Daoy (cell line): Measurements from ENCODE around the gene NDRG2. TPM values are rescaled to one million over a fixed set of nuclear protein-coding genes. Genes with fewer than 3 reads are reported as not detected.
"Not testable (repeated sequence)": the region's sequence is repeated elsewhere in the genome, so short reads cannot be mapped to it uniquely, and the experiment has no call there.

Experiments used
- DNase-seq: peaks from one replicate; pipeline ENCODE4 v3.0.0-alpha.2; 2015; ENCODE audit warnings: low read depth
- total RNA-seq: library from RNA; depleted of rRNA; stranded (reverse); fragments of >200 nt; shearing (Covaris generic); gene quantifications from 2 replicates; pipeline ENCODE4 v1.2.3, GENCODE V29; 2014

Gene NDRG2
- total RNA-seq, 1 experiment from 2014 or later, result 6.3 TPM

DNA sequence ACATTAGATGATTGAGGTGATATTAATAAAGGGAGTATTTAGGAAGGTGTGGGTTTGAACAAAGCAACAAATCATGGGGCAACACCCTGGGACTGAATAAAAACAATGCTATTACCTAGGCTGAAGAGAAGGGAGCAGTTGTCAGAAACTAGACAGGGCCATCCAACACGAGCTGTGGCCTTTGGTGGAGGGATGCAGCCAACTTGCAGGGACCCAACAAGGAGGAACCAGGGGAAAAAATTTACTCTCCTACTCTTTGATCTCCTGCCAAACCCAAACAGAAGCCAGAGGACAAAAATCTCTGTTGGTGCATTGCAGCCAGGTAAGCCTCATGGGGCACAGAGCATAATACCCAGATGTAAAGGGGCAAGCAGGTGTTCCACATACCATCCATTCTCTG lies 13.7 kb downstream of the NDRG2 start:
- no peak for DNase-seq

DNA sequence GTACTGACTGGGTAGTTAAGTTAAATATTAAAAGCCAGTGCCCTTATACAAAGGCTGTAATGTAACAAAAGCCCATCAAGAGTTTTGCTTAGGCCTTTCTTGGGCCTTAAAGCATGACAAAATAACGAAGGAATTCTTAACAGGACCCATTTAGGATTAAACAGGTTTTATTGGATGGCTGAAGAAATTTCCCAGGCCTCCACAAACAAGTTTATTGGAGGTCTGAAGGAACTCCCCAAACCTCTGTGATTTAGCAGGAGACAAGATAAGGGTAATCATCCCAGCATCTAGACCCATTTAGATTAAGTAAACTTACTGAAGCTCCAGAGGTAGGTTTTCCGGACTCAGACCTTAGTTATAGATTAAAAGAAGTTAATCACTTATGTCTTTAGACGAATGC lies 15.1 kb downstream of the NDRG2 start:
- not testable (repeated sequence) for DNase-seq

DNA sequence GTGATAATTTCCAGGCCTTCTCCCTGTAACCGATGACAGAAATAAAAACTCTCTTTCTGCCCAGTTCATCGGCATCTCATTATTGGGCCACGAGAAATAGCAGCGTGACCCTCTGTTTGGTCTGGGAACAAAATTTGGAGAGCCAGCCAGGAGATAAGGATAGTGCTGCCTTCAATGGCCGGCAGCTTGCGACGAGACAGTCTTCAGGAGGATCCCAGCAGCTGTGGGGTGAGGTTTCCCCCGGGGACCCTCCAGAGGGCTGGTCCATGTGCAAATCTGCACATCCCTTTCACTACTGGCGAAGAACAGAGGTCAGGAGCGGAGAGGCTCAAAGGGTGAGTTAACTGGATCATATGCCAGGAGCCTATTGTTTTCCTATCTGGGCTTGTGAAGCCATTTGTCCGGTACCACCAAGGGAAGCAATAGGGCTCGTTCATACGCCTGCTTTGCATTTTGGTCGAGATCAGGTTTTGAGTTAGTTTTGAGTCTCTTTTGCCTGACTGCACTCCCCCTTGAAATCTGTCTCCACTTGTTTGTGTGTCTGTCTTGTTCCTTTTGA lies 21.0 kb downstream of the NDRG2 start:
- DNase-seq, result no peak

DNA sequence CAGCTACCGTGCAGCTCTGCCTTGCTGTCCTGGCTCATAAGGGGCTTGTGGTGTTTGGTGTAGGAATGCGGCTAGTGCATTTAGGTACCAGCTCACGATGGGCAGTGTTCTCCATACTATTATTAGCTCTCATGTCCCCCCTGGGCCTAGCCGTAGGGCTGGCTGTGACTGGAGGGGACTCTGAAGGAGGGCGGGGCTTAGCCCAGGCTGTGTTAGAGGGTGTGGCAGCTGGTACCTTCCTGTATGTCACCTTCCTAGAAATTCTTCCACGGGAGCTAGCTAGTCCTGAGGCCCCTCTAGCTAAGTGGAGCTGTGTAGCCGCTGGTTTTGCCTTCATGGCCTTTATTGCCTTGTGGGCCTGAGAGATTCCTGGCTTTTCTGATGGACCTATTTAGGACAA lies 23.6 kb downstream of the NDRG2 start:
- no peak for DNase-seq

DNA sequence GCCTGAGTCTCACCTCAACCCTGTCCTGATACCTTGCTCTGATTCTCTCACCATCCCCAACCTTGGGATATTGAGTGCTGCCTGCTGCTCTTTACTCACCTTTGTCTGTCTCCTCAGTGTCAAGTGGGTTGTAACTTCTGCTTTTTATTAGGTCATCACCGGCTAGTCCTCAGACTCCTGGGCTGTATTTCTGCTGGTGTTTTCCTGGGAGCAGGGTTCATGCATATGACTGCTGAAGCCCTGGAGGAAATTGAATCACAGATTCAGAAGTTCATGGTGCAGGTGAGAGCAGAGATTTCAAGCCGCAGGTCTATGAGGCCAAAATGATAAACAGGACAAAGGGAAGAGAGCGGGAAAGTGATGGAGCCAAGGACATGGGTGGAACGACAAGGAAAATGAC lies 25.3 kb downstream of the NDRG2 start:
- no peak for DNase-seq

DNA sequence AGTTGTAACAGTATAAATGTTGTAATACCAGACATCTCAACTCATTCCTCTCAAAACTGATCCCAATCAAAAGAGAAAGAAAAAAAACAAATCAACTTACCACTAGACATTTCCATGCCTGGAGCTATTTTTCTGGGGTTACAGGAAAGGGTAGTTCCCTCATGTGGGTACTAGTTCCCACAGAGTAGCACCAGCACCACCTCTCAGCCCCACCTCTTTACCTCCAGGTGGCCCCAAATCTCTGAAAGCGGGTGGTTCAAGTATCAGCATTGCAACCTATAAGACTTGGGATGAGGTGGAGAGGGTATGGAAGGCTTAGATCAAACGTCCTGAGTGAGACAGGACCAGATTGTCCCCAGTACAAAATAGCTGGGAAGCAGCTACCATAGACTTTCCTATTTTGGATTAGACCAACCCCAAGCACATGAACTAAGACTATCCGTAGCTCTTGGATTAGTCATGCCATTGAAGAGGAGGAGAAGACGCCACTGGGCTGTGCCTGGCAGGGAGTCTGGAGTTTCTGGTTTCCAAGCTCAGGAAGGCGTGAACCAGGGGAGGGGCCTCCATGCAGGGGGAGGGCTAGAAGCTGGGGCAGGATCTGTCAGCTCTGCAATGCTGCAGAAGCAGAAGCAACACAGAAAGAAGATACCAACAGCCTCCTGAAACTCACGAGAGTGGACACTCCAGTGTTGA lies 26.0 kb downstream of the NDRG2 start, which contains the start of gene SLC39A2:
Gene SLC39A2, plus strand, starts transcription at position 620 of the 693 bp plus-strand sequence. CDS start 154 bp downstream, outside the sequence.
- DNase-seq, result peak; percentile 69

DNA sequence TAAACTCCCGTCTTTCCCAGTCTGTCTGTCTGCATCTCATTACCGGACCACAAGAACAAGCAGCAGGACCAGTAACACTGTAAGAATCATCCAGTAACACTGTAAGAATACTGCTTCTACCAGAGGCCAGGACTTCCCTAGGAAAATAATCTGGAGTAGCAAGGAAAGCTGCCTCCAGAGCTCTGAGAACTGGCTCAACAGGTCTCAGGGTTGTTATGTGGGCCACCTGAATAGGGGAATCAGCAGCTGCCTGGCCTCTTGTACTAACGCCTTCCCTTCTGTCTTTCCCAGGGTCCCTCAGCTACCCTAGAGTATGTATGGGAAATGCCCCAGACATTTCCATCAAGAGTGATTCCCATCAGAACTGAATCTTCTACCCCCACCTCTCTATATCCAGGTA lies 26.7 kb downstream of the NDRG2 start:
- DNase-seq, result no peak

DNA sequence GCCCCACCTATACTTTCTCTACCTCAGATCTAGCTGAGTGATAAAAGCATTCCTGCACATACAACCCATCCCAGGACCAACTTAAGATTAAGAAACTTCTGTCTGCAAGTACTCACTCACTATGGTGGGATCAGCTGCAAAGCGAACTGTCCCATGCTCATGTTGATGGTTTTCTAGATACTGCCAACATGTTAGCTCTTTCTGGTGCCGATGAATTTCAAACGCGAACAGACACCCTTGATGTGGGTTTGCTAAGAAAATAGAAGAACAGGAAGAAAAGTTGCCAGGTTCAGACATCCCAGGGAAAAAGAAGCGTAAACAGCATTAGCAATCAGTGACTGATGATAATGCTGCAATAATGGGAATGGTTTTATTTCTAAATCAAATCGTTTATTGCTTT lies 27.3 kb downstream of the NDRG2 start:
- DNase-seq, result no peak

DNA sequence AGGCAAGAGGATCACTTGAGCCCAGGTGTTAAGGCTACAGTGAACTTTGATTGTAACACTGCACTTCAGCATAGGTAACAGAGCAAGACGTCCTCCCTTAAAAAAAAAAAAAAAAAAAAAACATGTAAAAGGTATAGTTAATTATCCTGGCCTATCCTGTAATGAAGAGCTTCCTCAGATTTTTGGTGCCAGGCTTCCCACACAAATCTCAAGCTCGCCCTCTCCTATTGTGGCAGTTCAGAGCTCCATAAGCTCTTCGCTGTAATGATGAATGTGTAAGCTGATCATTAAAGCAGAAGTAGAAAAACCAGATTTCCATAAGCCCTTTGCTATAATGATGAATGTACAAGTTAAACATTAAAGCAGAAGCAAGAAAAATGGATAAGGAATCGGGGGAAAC lies 27.7 kb downstream of the NDRG2 start:
- no peak for DNase-seq

DNA sequence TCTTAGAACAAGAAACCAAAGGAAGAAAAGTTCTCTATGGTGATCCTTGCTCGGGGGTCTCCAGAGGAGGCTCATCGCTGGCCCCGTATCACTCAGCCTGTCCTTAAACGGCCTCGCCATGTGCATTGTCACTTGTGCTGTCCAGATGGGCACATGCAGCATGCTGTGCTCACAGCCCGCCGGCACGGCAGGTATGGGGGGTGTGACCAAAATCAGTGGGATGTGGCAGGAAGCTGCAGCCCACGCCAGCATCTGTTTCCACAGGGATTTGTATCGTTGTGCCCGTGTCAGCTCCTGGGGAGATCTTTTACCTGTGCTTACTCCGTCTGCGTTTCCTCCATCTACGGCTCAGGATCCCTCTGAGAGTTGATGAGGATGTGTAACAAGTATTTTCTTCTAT lies 28.3 kb downstream of the NDRG2 start:
- DNase-seq, result no peak

DNA sequence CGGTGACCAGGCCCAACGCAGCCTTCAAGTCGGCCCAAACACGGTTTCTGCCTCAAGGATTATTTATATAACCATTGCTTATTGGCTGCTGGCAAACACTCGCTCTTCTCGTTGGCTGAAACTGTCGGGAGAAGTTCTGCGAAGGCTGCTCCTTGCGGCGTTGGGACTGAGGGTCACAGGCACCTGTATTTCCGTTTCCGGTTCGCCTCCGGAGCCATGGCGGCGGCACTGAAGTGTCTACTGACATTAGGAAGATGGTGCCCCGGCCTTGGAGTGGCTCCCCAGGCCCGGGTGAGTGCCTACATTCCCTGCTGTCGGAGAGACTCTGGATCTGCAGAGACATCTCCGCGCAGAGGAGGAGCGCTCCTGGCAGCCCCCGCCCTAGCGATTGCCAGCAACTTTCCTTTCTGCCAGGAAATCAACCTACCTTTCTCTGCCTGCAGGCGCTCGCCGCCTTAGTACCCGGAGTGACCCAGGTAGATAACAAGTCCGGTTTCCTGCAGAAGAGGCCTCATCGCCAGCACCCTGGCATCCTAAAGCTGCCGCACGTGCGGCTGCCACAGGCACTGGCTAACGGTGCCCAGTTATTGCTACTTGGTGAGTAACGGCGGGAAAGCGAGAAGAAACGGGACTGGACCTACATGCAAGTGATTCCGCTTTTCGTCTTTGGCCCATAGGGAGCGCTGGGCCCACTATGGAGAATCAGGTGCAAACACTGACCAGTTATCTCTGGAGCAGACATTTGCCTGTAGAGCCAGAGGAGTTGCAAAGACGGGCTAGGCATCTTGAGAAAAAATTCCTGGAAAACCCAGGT lies 34.9 kb downstream of the NDRG2 start, which contains the start of gene METTL17:
Gene METTL17, plus strand, starts transcription at position 194 of the 814 bp plus-strand sequence. Its CDS starts 23 bp downstream, at position 217.
- peak; percentile 98 for DNase-seq

DNA sequence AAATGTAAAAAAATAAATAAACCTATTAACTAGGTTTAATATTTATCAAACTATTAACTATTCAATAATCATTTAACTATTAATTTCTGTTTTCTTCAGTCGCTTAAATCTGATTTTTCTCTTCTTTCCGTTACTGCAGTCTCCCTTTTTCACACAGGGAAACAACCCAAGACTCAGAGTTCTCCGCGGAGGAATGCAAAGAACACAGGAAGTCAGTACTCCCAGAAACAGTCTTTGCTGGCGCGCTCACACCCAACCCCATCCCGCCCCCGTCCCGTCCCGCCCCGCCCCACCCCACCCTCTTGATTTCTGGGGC lies 35.4 kb downstream of the NDRG2 start:
- no peak for DNase-seq

DNA sequence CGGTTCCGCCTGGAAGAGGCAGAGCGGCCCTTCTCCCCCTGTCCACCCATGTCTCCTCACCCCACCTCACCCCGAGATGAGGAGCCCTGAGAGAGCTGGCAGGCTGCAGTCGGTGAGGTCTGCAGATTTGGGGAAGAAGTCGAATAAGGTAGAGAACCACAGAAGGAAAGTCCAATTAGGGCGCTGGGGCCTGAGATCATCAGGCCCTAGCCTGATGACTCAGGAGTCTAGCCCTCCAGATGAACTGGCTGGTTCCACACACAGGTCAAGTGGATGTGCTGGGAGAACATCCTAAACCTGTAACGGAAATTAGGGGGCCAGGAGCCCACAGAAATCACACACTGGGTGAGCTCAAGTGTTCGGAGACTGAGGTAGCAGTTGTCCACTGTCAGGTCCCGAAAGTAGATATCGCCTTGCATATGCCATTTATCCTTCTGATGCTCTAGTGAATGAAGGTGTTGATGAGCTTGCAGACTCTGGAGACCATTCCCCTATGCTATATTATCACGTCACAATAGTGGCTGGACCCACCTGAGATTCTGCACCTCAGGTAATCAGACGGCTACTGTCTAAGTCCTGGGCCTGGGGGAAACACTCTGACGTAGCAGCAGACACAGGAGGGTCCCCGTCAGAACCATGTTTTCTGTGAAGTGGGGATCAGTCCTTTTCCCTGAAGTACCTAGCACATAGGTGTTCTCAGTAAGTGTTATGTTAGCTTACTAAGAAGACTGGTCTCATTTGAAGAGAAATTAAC lies 36.0 kb downstream of the NDRG2 start:
- peak; percentile 15 for DNase-seq

DNA sequence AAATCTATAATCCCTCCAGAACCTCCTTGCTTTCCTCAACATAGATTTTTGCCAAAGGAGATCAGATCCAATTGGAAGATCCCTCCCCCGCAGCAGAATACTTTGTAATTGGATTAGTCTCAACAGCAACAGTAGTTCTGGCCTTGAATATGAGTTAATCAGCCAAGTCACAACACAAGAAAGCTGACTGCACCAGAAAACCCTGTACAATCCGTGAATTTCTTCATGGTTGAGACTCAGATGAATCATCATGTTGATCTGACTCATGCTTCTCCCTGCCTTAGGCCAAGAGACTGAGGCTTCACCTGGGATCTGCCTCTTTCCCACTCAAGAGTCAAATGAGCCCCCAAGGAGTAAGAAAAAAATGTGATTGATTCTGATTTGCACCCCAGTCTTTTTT lies 38.0 kb downstream of the NDRG2 start:
- peak; percentile 91 for DNase-seq

DNA sequence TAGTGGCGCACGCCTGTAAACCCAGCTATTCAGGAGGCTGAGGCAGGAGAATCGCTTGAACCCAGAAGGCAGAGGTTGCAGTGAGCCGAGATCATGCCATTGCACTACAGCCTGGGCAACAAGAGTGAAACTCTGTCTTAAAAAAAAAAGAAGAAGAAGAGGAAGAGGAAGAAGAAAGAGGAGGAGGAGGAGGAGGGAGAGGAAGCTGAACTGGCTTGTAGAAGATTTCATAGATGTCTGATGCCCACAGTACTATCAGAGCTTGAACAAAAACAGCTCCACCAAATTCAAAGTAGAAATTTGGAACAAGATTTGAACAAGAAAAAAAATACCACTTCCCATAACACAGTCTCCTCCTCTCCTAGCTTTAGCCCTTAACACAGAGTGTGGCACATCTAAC lies 39.2 kb downstream of the NDRG2 start:
- DNase-seq, result not testable (repeated sequence)

DNA sequence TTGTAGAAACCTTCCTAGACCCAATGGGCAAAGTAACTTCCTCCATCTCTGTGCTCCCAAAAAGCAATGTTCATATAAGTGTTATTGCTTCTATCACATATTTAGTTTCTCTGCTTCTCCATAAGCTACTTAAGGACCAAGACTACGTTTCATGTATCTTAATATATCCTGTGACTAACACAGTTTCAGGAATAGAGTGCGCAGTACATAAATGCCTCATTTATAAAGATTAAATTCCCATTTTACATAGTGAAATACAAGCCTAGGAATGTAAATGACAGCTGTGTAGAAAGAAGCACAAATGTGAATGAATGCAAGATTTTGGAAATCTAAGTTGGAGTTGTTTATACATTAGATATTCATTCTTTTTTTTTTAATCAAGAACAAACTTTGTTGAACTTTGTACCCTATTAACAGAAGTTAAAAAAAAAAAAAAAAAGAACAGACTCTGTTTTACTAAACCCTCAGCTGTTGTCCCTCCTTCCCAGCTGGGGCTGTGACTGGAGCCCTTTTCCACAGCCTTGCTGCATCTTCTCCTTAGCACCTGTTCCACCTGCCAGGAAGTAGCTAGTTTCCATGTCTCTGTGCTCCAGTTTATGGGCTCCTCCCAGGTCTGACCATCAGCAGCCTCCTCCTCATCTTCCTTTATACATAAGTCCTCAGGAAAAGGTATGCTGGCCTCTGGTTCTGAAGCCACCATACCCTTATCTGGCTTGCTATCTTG lies 42.1 kb downstream of the NDRG2 start:
- no peak for DNase-seq

DNA sequence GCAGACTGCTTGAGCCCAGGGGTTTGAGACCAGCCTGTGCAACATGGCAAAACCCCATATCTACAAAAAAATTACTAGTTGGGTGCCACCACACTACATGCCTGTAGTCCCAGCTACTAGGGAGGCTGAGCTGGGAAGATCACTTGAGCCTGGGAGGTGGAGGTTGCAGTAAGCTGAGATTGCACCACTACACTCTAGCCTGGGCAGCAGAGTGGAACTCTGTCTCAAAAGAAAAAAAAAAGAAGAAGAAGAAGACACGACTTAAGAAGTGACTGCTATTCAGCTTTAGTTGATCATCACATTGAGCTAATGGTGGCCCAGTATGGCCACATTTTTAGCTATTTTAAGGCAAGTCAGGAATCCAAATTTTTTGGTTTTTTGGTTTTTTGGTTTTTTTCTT lies 44.0 kb downstream of the NDRG2 start:
- DNase-seq, result no peak

DNA sequence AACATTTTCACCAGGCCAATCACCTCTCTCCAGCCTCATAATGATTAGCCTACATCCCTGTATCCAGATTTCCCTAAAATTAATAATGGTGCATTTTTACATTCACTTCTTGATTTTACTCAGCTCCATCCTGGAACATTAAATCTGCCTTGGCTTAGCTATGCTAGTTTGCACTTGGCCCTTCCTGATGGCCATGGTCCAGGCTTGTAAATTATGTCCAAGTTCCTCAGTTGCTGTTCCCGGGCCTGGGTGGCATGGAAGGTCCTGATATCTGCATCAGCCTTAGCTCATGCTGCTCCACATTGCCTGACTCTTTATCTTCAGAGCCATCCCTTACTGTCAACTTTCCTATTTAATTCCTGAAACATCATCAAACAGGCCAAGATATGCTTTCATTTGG lies 46.2 kb downstream of the NDRG2 start:
- DNase-seq, result no peak

DNA sequence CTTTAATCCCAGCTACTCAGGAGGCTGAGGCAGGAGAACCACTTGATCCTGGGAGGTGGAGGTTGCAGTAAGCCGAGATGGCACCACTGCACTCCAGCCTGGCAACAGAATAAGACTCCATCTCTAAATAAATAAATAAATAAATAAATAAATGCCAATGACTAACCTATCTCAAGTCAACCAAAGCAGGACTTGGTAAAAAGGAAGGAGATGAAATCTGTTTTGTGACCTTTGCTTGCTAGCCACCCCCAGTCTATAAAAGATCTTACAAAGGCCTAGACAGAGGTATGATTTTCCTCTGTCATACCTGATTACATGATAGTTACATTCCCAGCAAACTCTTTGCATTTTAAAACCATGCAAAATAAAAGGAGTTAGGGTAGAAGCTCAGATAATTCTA lies 48.6 kb downstream of the NDRG2 start:
- no peak for DNase-seq

DNA sequence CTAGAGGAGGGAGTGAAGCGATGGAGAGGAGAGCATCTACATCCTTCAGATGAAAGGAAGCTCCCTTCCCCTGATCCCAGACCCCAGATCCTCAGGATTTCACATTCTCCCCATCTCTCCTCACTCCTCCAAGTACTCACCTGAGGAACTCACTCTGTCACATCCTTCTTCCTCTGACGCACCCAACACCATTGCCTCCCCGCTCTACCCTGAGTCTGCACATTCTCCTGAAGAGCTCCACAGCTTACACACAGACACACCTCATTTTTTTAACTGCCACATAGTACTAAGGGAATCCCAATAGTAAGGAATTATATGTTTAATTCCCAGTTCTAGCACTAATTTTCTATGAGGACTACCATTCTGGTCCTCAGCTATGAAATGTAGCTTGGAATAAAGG lies 51.4 kb downstream of the NDRG2 start:
- DNase-seq, result no peak

DNA sequence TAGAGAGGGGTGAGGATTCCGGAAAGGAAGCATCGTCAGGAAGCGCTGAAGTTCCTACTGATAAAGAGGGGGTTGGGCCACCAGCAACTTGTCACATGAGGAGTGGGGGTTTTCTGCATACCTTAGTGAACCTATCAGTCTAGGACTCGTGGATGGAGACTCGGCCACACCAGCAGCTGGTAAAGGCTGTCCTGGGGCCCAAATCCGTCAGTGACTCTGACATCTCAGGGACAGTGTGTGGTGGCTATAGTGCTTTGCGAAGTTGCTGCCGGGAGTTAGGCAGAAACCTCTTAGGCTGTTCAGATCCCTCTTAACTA lies 53.2 kb downstream of the NDRG2 start:
- no peak for DNase-seq
